ENCODE data around the gene TRIM41.

TRIM41 gene

GRCh38 chr5:181195249-181195761, 27.8 kb upstream of the TRIM41 start:
- TF ChIP-seq CTCF (IDR thresholded peaks at IDR 0.05; ENCODE audit: low read depth, low read length) = no peak
- H3K4me3 ChIP-seq (ENCODE audit: low read depth, low read length) = no peak overlapping the region

- no peak overlapping the region for H3K4me3 ChIP-seq (ENCODE audit: low read depth, low read length)
- no peak for TF ChIP-seq CTCF (IDR thresholded peaks at IDR 0.05; ENCODE audit: low read depth, low read length)
Measured at GRCh38 chr5:181197326-181197951, 25.6 kb upstream of the TRIM41 start.

- no peak for TF ChIP-seq CTCF (IDR thresholded peaks at IDR 0.05; ENCODE audit: low read depth, low read length)
- no peak overlapping the region for H3K4me3 ChIP-seq (ENCODE audit: low read depth, low read length)
Measured at GRCh38 chr5:181198106-181198685, 24.9 kb upstream of the TRIM41 start.

- TF ChIP-seq CTCF (IDR thresholded peaks at IDR 0.05; ENCODE audit: low read depth, low read length) = no peak
- no peak overlapping the region for H3K4me3 ChIP-seq (ENCODE audit: low read depth, low read length)
Measured at GRCh38 chr5:181198905-181199519, 24.1 kb upstream of the TRIM41 start.

- no peak for TF ChIP-seq CTCF (IDR thresholded peaks at IDR 0.05; ENCODE audit: low read depth, low read length)
- no peak overlapping the region for H3K4me3 ChIP-seq (ENCODE audit: low read depth, low read length)
Measured at GRCh38 chr5:181199881-181200638, 23.0 kb upstream of the TRIM41 start.

GRCh38 chr5:181200816-181201215, 22.3 kb upstream of the TRIM41 start:
- TF ChIP-seq CTCF (IDR thresholded peaks at IDR 0.05; ENCODE audit: low read depth, low read length) = no peak
- H3K4me3 ChIP-seq (ENCODE audit: low read depth, low read length) = no peak overlapping the region
